Right renal cortex interstitium (tissue), 3 donors: ENCODE measurements around the gene ITGA11. TPM values are rescaled to one million over a fixed set of nuclear protein-coding genes. Genes with fewer than 3 reads are reported as not detected.

Experiments
- DNase-seq, 3 donors: peaks; one replicate each; pipeline ENCODE4 v3.0.0-alpha.2; 2013; ENCODE audit warnings: low read depth in 3 of 3, low spot score in 2 of 3
- polyA plus RNA-seq, 3 donors: library from polyadenylated mRNA; unstranded; fragments of 120-200 nt; gene quantifications; one replicate each; pipeline ENCODE4 v1.2.1, GENCODE V29; 2013; ENCODE audit not compliant: insufficient read length in 3 of 3

Gene ITGA11
- polyA plus RNA-seq, 3 donors, result 2.0 to 3.9 (median 3.1) TPM

- no peak for DNase-seq
Measured at GRCh38 chr15:68449389-68449788, 17.4 kb upstream of the ITGA11 start.

- DNase-seq, result no peak
Measured at GRCh38 chr15:68447976-68448755, 16.2 kb upstream of the ITGA11 start.

- DNase-seq, result no peak
Measured at GRCh38 chr15:68447209-68447608, 15.2 kb upstream of the ITGA11 start.

- no peak for DNase-seq
Measured at GRCh38 chr15:68445351-68445750, 13.4 kb upstream of the ITGA11 start.

GRCh38 chr15:68444336-68444735, 12.4 kb upstream of the ITGA11 start:
- no peak for DNase-seq

- no peak for DNase-seq
Measured at GRCh38 chr15:68442903-68443302, 10.9 kb upstream of the ITGA11 start.

GRCh38 chr15:68442041-68442440, 10.1 kb upstream of the ITGA11 start:
- no peak for DNase-seq

- DNase-seq, result no peak
Measured at GRCh38 chr15:68441045-68441743, 9.2 kb upstream of the ITGA11 start.

- no peak for DNase-seq
Measured at GRCh38 chr15:68440136-68440535, 8.2 kb upstream of the ITGA11 start.

- no peak for DNase-seq
Measured at GRCh38 chr15:68439506-68439905, 7.5 kb upstream of the ITGA11 start.

- DNase-seq, result no peak
Measured at GRCh38 chr15:68436680-68437079, 4.7 kb upstream of the ITGA11 start.

- DNase-seq, result no peak
Measured at GRCh38 chr15:68435966-68436365, 4.0 kb upstream of the ITGA11 start.

GRCh38 chr15:68434021-68434420, 2.1 kb upstream of the ITGA11 start:
- no peak for DNase-seq

GRCh38 chr15:68433551-68433950, 1.6 kb upstream of the ITGA11 start:
- no peak for DNase-seq

GRCh38 chr15:68432441-68433064, 590 bp upstream of the ITGA11 start:
- no peak for DNase-seq

- DNase-seq, result no peak
Measured at GRCh38 chr15:68431037-68431791, 749 bp downstream of the ITGA11 start.

GRCh38 chr15:68430471-68431036, 1.4 kb downstream of the ITGA11 start:
- DNase-seq, result no peak

GRCh38 chr15:68429691-68430470, 2.1 kb downstream of the ITGA11 start:
- DNase-seq, result no peak

GRCh38 chr15:68428431-68428940, 3.5 kb downstream of the ITGA11 start:
- DNase-seq, result no peak

GRCh38 chr15:68427963-68428362, 4.0 kb downstream of the ITGA11 start:
- DNase-seq, result no peak
